ENCODE measurements around the gene MAML1. TPM values are rescaled to one million over a fixed set of nuclear protein-coding genes. Genes with fewer than 3 reads are reported as not detected.

Gene MAML1
- total RNA-seq, 2 donors from 2014 or later: 29.7 TPM

- TF ChIP-seq, protein P1, sequence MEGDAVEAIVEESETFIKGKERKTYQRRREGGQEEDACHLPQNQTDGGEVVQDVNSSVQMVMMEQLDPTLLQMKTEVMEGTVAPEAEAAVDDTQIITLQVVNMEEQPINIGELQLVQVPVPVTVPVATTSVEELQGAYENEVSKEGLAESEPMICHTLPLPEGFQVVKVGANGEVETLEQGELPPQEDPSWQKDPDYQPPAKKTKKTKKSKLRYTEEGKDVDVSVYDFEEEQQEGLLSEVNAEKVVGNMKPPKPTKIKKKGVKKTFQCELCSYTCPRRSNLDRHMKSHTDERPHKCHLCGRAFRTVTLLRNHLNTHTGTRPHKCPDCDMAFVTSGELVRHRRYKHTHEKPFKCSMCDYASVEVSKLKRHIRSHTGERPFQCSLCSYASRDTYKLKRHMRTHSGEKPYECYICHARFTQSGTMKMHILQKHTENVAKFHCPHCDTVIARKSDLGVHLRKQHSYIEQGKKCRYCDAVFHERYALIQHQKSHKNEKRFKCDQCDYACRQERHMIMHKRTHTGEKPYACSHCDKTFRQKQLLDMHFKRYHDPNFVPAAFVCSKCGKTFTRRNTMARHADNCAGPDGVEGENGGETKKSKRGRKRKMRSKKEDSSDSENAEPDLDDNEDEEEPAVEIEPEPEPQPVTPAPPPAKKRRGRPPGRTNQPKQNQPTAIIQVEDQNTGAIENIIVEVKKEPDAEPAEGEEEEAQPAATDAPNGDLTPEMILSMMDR (IDR thresholded peaks at IDR 0.05): no peak
- no peaks in the 10 kb centered on the region for H3K27me3 ChIP-seq
- H3K4me1 ChIP-seq: peaks cover 27% of the 10 kb centered on the region
- no peak overlapping the region for H3K9ac ChIP-seq (ENCODE audit: low read depth in 2 of 2, low read length in 2 of 2)
- H3K27ac ChIP-seq: no peak overlapping the region
- no peaks in the 10 kb centered on the region for H3K9me3 ChIP-seq
- H3K36me3 ChIP-seq: peaks cover 25% of the 10 kb centered on the region
- intact Hi-C loops (cut with DNase I): loop anchor here (5.0 kb wide), 2 partner anchors 37 to 58 kb away; partner anchors contain the start of gene MRNIP
- DNase-seq: no peak
- no peak overlapping the region for H3K4me3 ChIP-seq
These were observed 66.4 kb downstream of the MAML1 start for GRCh38 chr5:179798771-179799643.

DNA sequence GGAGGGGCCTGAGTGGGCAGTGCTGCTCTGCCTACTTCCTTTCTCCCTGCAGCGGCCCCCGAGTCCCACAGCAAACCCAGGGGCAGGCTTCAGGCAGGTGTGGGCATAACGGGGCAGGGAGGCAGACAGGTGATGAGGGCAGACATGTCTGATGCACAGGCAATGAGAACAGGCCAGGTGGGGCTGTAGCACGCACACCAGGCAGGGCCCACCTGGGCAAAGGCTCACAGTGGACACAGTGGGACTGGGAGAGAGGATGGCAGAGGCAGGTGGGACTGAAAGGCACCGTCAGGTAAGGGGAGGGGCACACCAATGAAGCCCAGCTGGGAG, 67.0 kb downstream of the MAML1 start:
- Histone ChIP-seq H3K4me1 (peaks cover 33% of the 10 kb centered on the region), H3K36me3 (peaks cover 25% of the 10 kb centered on the region)
- TF ChIP-seq, protein P1 (IDR thresholded peaks at IDR 0.05): no peak

GRCh38 chr5:179800071-179800695, 67.6 kb downstream of the MAML1 start:
- TF ChIP-seq, protein P1 (IDR thresholded peaks at IDR 0.05): no peak
- peaks cover 25% of the 10 kb centered on the region for H3K36me3 ChIP-seq
- H3K9ac ChIP-seq (ENCODE audit: low read depth in 2 of 2, low read length in 2 of 2): no peak overlapping the region
- no peak overlapping the region for H3K4me3 ChIP-seq
- intact Hi-C loops (cut with DNase I): loop anchor here (10.0 kb wide), 1 partner anchor 105 kb away; the partner anchor contains the start of gene TBC1D9B
- no peaks in the 10 kb centered on the region for H3K9me3 ChIP-seq
- no peaks in the 10 kb centered on the region for H3K27me3 ChIP-seq
- no peak for DNase-seq
- H3K4me1 ChIP-seq: peaks cover 35% of the 10 kb centered on the region
- H3K27ac ChIP-seq: no peak overlapping the region

More for the DNA sequence above, 67.0 kb downstream of the MAML1 start:
- Histone ChIP-seq H3K9me3 (no peaks in the 10 kb centered on the region), H3K27me3 (no peaks in the 10 kb centered on the region), H3K9ac (ENCODE audit: low read depth in 2 of 2, low read length in 2 of 2) (no peak overlapping the region), H3K27ac (no peak overlapping the region), H3K4me3 (no peak overlapping the region)
- DNase-seq: no peak
- intact Hi-C loops (cut with DNase I): loop anchor here (5.0 kb wide), 2 partner anchors 37 to 58 kb away; partner anchors contain the start of gene MRNIP

DNA sequence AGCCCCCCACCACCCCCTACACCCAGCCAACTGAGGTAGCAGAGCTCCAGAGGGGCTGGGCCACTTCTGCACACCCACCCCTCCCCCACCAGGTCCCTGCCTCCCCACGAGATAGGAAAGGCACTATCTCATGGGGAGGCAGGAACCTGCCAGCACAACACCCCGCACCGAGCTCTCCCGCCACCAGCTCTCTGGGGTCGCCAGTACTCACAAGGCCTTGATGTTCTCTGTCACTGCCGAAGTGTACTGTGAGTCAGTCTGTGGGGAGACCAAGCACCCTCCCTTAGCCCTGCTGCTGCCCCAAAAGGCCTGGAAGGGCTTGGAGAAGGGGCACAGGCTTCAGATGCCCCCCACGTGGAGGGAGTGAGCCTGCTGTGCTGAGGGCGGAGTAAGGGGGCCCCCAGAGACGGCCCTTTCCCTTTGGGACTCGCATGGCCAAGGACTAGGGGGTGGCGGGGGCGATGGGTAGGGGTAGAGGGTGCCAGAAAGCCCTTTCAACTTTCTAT, 68.1 kb downstream of the MAML1 start:
- Histone ChIP-seq H3K36me3 (peaks cover 25% of the 10 kb centered on the region), H3K9ac (ENCODE audit: low read depth in 2 of 2, low read length in 2 of 2) (no peak overlapping the region), H3K27ac (no peak overlapping the region), H3K4me1 (peaks cover 35% of the 10 kb centered on the region), H3K9me3 (no peaks in the 10 kb centered on the region), H3K27me3 (no peaks in the 10 kb centered on the region), H3K4me3 (no peak overlapping the region)
- intact Hi-C loops (cut with DNase I): loop anchor here (10.0 kb wide), 1 partner anchor 104 kb away; the partner anchor contains the start of gene TBC1D9B
- DNase-seq: no peak
- TF ChIP-seq, protein P1 (IDR thresholded peaks at IDR 0.05): no peak

Data from colonic mucosa (tissue), 4 donors.